ENCODE measurements around the gene ACTMAP.
"Not testable (repeated sequence)": the region's sequence is repeated elsewhere in the genome, so short reads cannot be mapped to it uniquely, and the experiment has no call there.

ACTMAP gene

GRCh38 chr19:40775632-40776022, 25.4 kb upstream of the ACTMAP start:
- DNase-seq: no peak

- no peak for DNase-seq
Measured at GRCh38 chr19:40774916-40775631, 24.8 kb upstream of the ACTMAP start, which contains the start of gene MIA. TSS of gene MIA (plus strand) at chr19:40775521. CDS start at chr19:40775543, 22 bp downstream.

- DNase-seq: not testable (repeated sequence)
Measured at GRCh38 chr19:40771101-40771862, 21.0 kb upstream of the ACTMAP start.

DNA sequence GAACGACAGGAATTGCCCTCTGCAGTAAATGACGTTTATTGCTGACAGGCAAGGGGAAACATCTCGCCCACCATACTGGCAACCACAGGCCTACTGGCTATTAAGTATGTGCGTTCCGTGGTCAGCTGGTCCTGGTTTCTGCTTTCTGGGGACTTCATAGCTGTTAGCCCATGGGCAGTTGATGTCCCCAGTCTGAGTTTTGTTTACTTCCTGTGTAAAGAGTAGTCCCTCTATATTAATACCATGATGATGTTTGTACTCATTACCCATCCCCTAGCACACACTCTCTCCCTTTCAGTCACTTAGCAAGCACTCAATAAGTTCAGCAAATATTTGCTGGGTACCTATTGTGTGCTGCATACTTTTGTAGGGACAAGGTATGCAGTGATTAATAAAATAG, 18.6 kb upstream of the ACTMAP start:
- DNase-seq: no peak

GRCh38 chr19:40766385-40766784, 16.1 kb upstream of the ACTMAP start:
- DNase-seq: not testable (repeated sequence)

DNA sequence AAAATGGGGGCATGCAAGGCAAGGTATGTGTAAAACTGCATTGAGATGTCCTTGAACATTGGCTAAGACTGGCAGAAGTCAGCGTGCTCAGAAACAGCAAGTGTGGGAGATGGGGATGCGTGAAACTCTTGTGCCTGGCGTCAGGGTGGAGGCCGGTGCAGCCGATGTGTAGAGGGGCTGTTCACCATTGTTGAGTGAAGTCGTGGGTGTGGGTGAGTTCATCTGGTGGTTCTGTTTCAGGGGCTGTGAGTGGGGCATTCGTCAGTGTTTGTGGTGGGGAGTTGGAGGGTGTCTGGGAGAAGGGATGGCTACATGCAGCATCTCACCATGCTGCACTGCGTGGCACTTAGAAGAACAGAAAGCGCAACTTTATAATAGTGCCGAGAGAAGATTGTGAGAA, 13.7 kb upstream of the ACTMAP start:
- no peak for DNase-seq

DNA sequence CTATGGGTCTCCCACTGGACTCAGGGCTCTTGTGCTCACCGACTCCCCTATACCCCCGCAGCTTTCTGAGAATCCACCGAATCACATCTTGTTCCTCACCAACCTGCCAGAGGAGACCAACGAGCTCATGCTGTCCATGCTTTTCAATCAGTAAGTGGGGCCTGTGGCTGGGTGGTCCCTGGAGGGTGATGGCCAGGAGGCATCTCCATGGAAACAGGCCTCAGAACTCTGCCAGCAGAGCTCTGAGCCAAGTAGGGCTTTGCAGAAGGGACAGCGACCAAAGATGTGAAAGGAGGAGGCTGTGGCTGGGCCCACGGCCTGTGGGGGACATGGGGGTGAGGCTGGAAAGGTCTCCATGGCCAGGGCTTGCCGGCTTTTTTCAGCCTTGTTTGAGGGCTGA, 13.2 kb upstream of the ACTMAP start:
- DNase-seq: no peak

DNA sequence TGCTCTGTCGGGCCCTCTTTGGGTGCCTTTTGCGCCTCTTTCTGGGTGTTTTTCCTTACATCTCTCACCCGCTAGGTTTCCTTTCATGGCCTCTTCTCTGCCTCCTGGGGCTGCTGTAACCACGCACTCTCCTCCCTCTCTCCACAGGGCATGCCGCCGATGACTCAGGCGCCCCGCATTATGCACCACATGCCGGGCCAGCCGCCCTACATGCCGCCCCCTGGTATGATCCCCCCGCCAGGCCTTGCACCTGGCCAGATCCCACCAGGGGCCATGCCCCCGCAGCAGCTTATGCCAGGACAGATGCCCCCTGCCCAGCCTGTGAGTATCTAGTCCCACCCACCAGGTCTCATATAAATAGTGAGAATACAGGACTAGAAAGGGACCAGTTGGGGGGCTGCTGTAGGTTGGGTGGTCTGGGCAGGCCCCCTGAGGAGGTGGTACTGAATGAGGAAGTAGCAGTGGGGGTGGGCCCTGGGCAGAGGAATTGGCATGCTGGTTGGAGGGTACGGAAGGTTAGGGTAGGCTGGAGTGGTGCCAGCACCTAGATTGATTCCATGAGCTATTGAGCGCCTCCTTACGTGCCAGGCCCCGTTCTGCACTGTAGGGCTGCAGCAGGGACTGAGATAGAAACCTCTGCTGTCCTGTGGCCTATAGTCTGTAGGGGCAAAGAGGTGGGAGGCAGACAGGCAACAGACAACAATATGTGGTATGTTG, 12.6 kb upstream of the ACTMAP start:
- no peak for DNase-seq

- no peak for DNase-seq
Measured at GRCh38 chr19:40759352-40759751, 9.1 kb upstream of the ACTMAP start.

GRCh38 chr19:40758491-40758890, 8.2 kb upstream of the ACTMAP start:
- no peak for DNase-seq

- DNase-seq: no peak
Measured at GRCh38 chr19:40756502-40757110, 6.3 kb upstream of the ACTMAP start.

GRCh38 chr19:40755791-40756190, 5.5 kb upstream of the ACTMAP start:
- no peak for DNase-seq

- no peak for DNase-seq
Measured at GRCh38 chr19:40755248-40755624, 5.0 kb upstream of the ACTMAP start.

DNA sequence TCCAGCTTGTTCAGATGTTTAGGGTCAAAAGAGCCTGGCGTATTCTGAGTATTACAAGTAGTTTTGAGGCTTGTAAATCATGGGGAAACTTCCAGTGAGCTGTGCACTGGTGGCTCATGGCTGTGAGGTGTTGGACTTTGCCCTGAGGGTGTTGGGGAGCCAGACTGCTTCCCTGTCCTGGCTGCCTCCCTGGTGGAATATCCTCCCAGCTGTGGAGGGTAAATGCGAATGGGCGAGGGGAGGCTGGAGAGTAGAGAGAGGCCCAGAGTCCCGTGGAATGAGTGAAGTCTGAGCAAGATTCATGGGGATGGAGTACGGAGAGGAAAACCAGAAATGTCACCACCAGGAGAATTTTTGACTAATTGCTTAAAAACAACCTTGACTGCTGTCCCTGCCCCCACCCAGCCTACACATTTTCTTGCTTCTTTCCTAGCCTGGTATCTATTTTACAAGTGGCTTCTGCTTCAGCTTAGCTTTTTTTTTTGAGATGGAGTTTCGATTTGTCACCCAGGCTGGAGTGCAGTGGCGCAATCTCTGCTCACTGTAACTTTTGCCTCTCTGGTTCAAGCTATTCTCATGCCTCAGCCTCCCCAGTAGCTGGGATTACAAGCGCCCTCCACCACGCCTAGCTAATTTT, 4.5 kb upstream of the ACTMAP start:
- no peak for DNase-seq

DNA sequence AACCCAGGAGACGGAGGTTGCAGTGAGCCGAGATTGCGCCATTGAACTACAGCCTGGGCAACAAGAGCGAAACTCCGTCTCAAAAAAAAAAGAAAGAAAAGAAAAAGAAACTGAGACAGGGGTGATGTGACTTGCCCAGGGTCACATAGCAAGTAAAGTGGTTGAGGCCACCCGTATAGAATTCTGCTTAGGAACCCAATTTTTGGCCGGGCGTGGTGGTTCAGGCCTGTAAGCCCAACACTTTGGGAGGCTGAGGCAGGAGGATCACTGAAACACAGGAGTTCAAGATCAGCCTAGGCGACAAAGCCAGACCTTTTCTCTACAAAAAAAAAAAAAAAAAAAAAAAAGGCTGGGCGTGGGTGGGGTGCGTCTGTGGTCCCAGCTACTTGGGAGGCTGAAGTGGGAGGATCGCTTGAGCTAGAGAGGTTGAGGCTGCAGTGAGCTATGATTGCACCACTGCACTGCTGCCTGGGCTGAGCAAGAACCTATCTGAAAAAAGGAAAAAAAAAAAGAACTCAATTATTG, 2.0 kb upstream of the ACTMAP start:
- no peak for DNase-seq

DNA sequence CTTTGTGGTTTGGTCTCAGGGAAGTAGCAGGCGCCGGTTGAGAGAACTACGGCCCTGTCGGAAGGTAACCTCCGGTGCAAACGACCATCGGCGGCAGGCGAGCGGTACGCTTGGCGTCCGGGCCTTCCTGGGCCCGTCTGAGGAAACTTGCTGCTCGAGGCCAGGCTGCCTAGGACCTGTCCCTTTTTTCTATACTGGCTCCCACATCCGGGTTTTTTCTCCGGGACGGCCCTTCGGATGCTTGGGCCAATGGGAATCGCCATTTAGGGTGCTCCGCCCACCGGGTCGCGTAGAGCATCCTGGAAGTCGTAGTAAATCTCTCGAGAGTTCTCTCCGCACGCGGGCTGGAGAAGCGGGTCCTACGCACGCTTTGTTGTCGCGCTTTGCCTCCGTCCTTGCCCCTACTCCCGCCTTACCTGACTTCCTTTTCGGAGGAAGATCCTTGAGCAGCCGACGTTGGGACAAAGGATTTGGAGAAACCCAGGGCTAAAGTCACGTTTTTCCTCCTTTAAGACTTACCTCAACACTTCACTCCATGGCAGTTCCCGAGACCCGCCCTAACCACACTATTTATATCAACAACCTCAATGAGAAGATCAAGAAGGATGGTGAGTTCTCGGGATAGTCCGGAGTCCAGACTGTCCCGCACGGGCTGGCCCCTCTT, 729 bp upstream of the ACTMAP start, which contains the start of gene SNRPA:
SNRPA (plus strand) TSS at position 330 of the 664 bp plus-strand sequence; CDS start at position 536, 206 bp downstream.
- peak in 1 of 2 donors; percentile 98 for DNase-seq

DNA sequence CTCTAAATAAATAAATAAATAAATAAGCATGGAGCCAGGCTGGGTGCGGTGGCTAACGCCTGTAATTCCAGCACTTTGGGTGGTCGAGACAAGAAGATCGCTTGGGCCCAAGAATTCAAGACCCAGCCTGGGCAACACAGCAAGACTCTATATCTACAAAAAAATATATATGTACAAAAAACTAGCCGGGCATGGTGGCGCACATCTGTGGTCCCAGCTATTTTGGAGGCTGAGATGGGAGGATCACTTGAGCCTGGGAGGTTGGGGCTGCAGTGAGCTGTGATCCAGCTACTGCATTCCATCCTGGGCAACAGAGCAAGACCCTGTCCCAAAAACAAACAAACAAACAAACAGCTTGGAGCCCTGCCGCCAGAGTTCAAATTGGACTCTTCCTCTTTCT, 2.7 kb downstream of the ACTMAP start:
- no peak for DNase-seq

- DNase-seq: no peak
Measured at GRCh38 chr19:40745402-40745780, 4.9 kb downstream of the ACTMAP start.

- DNase-seq: no peak
Measured at GRCh38 chr19:40744554-40745401, 5.5 kb downstream of the ACTMAP start.

DNA sequence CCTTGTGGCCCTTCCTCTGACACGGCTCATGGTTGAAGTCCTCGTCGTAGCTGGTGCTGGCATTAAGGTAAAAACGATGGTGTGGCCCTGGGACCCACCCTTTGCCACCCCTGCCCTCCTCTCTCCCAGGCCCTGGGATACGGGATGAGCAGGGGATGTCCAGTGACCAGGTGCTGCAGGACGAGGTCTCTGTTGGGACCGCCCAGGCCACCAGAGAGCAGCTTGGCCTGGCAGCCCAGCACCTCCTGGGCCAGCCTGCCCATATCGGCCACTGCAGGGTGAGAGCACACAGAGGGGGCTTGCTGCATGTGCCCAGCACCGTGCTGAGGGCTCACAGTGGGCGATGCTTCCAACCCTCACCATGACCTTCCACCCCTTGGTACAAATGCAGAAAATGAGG, 6.4 kb downstream of the ACTMAP start:
- no peak for DNase-seq

GRCh38 chr19:40742886-40743285, 7.4 kb downstream of the ACTMAP start:
- DNase-seq: no peak

Data from bone marrow (tissue), 2 donors.